ENCODE results near the gene FKBP7. TPM values are rescaled to one million over a fixed set of nuclear protein-coding genes. Genes with fewer than 3 reads are reported as not detected.

FKBP7 gene
- total RNA-seq, 1 donor from 2014 or later: 15.5 TPM

GRCh38 chr2:178419123-178419522 lies 59.3 kb downstream of the FKBP7 start:
- Mint-ChIP-seq H3K4me3 (ENCODE audit: unreplicated experiment) (peak overlapping the region; percentile 17), H3K9me3 (ENCODE audit: unreplicated experiment) (no peaks in the 10 kb centered on the region), H3K36me3 (ENCODE audit: low read depth, unreplicated experiment) (peaks cover 3% of the 10 kb centered on the region), H3K27ac (ENCODE audit: unreplicated experiment) (peak overlapping the region; percentile 76), H3K27me3 (ENCODE audit: unreplicated experiment) (peaks cover 1% of the 10 kb centered on the region), H3K4me1 (ENCODE audit: unreplicated experiment) (peaks cover 33% of the 10 kb centered on the region)
- DNase-seq (ENCODE audit: low spot score): no peak
- TF ChIP-seq CTCF (IDR thresholded peaks at IDR 0.05; ENCODE audit: unreplicated experiment): no peak

- no peaks in the 10 kb centered on the region for H3K9me3 Mint-ChIP-seq (ENCODE audit: unreplicated experiment)
- H3K4me1 Mint-ChIP-seq (ENCODE audit: unreplicated experiment): peaks cover 35% of the 10 kb centered on the region
- H3K27ac Mint-ChIP-seq (ENCODE audit: unreplicated experiment): no peak overlapping the region
- peaks cover 2% of the 10 kb centered on the region for H3K27me3 Mint-ChIP-seq (ENCODE audit: unreplicated experiment)
- H3K36me3 Mint-ChIP-seq (ENCODE audit: low read depth, unreplicated experiment): no peaks in the 10 kb centered on the region
- TF ChIP-seq CTCF (IDR thresholded peaks at IDR 0.05; ENCODE audit: unreplicated experiment): no peak
- no peak for DNase-seq (ENCODE audit: low spot score)
- no peak overlapping the region for H3K4me3 Mint-ChIP-seq (ENCODE audit: unreplicated experiment)
Measured at GRCh38 chr2:178418426-178418825, 60.0 kb downstream of the FKBP7 start.

GRCh38 chr2:178417916-178418315 lies 60.5 kb downstream of the FKBP7 start:
- no peaks in the 10 kb centered on the region for H3K9me3 Mint-ChIP-seq (ENCODE audit: unreplicated experiment)
- no peak overlapping the region for H3K27ac Mint-ChIP-seq (ENCODE audit: unreplicated experiment)
- DNase-seq (ENCODE audit: low spot score): no peak
- no peaks in the 10 kb centered on the region for H3K36me3 Mint-ChIP-seq (ENCODE audit: low read depth, unreplicated experiment)
- H3K4me3 Mint-ChIP-seq (ENCODE audit: unreplicated experiment): no peak overlapping the region
- H3K27me3 Mint-ChIP-seq (ENCODE audit: unreplicated experiment): peaks cover 6% of the 10 kb centered on the region
- peaks cover 39% of the 10 kb centered on the region for H3K4me1 Mint-ChIP-seq (ENCODE audit: unreplicated experiment)
- TF ChIP-seq CTCF (IDR thresholded peaks at IDR 0.05; ENCODE audit: unreplicated experiment): no peak

- H3K9me3 Mint-ChIP-seq (ENCODE audit: unreplicated experiment): no peaks in the 10 kb centered on the region
- H3K4me1 Mint-ChIP-seq (ENCODE audit: unreplicated experiment): peaks cover 39% of the 10 kb centered on the region
- H3K4me3 Mint-ChIP-seq (ENCODE audit: unreplicated experiment): no peak overlapping the region
- no peak for DNase-seq (ENCODE audit: low spot score)
- no peaks in the 10 kb centered on the region for H3K36me3 Mint-ChIP-seq (ENCODE audit: low read depth, unreplicated experiment)
- peaks cover 6% of the 10 kb centered on the region for H3K27me3 Mint-ChIP-seq (ENCODE audit: unreplicated experiment)
- no peak overlapping the region for H3K27ac Mint-ChIP-seq (ENCODE audit: unreplicated experiment)
- TF ChIP-seq CTCF (IDR thresholded peaks at IDR 0.05; ENCODE audit: unreplicated experiment): no peak
Measured at GRCh38 chr2:178415979-178416378, 62.4 kb downstream of the FKBP7 start.

GRCh38 chr2:178414266-178415247 lies 63.8 kb downstream of the FKBP7 start:
- H3K27ac Mint-ChIP-seq (ENCODE audit: unreplicated experiment): peak overlapping the region; percentile 93
- TF ChIP-seq CTCF (IDR thresholded peaks at IDR 0.05; ENCODE audit: unreplicated experiment): peak; percentile 80
- H3K4me1 Mint-ChIP-seq (ENCODE audit: unreplicated experiment): peaks cover 28% of the 10 kb centered on the region
- peak overlapping the region; percentile 95 for H3K4me3 Mint-ChIP-seq (ENCODE audit: unreplicated experiment)
- H3K27me3 Mint-ChIP-seq (ENCODE audit: unreplicated experiment): peaks cover 6% of the 10 kb centered on the region
- H3K9me3 Mint-ChIP-seq (ENCODE audit: unreplicated experiment): no peaks in the 10 kb centered on the region
- H3K36me3 Mint-ChIP-seq (ENCODE audit: low read depth, unreplicated experiment): no peaks in the 10 kb centered on the region
- peak; percentile 91 for DNase-seq (ENCODE audit: low spot score)
